GM12873 (cell line): ENCODE data around the gene PKN2.

Experiments used
- TF ChIP-seq, protein P1 (sequence below): IDR thresholded peaks from 2 replicates; pipeline ENCODE4 v1.5.1; 2012; ENCODE audit warnings: low read depth, mild to moderate bottlenecking, moderate library complexity, low read length, control low read depth; ENCODE audit not compliant: insufficient read depth; ENCODE audit errors: missing control alignments

Gene PKN2

DNA sequence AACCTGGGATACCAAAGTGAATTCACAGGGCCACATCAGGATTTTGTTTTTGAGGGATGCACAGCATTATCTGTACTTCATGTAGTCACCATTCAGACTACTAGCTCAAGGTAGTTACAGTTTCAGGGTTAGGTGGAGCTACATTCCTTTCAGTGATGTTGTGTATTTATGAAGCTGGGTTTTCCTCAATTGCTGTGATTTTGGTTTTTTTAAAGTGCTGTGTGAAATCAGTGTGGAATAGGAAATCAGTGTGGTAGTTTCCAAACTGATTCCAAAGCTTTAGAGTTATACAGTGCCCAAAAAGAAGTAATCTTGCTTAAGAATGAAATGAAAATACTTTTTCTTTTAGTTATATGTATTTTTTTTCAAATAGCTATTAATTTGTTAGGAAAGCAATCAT lies 95.8 kb downstream of the PKN2 start:
- TF ChIP-seq, protein P1, sequence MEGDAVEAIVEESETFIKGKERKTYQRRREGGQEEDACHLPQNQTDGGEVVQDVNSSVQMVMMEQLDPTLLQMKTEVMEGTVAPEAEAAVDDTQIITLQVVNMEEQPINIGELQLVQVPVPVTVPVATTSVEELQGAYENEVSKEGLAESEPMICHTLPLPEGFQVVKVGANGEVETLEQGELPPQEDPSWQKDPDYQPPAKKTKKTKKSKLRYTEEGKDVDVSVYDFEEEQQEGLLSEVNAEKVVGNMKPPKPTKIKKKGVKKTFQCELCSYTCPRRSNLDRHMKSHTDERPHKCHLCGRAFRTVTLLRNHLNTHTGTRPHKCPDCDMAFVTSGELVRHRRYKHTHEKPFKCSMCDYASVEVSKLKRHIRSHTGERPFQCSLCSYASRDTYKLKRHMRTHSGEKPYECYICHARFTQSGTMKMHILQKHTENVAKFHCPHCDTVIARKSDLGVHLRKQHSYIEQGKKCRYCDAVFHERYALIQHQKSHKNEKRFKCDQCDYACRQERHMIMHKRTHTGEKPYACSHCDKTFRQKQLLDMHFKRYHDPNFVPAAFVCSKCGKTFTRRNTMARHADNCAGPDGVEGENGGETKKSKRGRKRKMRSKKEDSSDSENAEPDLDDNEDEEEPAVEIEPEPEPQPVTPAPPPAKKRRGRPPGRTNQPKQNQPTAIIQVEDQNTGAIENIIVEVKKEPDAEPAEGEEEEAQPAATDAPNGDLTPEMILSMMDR = no peak

DNA sequence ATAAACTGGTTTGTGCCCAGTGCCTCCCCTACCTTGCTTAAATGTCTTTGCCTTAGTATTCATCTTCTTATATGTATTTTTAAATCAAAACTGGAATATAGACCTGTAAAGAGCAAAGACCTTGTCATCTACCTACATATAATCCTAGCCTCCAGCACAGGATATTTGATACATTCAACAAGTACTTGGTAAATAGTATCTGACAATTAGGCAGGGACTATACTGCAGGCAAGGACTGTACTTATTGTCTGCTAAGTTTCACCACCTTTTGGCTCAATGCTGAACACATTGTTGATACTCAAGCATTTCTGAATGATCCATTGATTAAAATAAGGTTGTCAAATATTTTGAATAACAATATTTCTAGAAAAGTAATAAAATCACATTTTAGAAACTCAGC lies 96.4 kb downstream of the PKN2 start:
- TF ChIP-seq, protein P1 = no peak

DNA sequence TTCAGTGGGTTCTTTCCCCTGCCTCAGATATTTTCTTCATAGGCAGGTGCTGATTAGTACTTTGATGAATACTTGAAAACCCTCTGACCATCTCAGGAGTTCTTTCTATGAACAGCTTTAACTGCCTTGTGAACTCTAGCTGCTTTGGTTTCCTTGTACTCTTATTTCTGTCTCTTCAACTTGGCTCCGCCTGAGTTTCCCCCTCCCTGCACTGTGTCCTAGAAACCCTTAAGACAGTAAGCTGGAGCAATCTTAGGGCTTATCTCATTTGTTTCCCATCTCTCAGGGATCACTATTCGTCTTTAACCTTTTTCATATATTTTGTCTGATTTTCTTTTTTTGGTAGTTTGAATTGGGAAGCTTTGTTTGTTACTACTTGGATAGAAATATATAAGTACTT lies 99.1 kb downstream of the PKN2 start:
- TF ChIP-seq, protein P1 = no peak

DNA sequence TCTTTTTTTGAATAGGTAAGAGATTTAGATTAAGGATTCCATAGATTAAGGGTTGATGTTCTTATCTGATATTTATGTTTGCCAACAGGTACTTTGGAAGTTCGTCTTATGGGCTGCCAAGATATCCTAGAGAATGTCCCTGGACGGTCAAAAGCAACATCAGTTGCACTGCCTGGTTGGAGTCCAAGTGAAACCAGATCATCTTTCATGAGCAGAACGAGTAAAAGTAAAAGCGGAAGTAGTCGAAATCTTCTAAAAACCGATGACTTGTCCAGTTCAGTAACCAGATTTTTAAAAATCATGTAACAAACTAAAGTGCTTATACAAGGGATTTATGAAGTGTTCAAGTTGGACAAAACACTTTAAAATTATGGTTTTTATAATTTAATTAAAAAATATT lies 100.5 kb downstream of the PKN2 start:
- TF ChIP-seq, protein P1 = no peak

DNA sequence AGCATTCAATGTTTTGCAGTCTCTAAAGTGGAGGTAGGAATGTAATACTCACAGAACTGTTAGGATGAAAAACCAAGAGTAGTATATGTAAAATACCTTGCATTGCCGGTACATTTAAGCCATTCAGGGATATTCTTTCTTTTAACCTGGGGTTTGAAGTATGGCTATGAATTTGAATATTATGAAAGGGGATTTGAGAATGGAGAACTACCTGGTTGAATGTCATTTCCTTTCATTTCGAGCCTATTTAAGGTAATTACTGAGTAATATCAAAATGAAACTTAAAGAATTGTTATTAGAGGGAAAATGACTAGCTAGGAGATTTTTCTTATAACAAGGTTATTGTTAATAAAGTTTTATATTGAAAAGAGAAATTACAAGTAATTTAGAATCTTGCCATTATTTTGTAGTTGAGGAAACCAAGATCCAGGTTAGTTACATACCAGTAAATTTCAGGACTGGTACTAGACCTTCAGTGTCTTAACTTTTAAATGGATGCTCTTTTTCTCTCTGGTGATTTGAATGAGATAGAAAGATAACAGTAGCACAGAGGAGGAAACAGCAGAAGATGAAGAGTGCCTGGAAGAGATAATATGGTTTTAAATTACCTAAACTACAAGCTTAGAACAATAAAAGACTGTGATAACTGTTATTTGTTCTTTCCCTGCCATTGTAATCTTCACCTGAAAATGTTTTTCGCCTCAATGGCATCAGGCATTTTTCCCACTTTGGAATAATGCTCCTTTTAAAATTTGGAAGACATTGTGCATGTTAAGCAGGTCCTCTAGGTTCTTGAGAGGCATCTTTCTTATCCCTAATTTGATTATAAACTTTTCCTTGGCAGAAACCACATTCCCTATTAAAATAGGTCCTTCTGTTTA lies 103.2 kb downstream of the PKN2 start:
- TF ChIP-seq, protein P1 = no peak

DNA sequence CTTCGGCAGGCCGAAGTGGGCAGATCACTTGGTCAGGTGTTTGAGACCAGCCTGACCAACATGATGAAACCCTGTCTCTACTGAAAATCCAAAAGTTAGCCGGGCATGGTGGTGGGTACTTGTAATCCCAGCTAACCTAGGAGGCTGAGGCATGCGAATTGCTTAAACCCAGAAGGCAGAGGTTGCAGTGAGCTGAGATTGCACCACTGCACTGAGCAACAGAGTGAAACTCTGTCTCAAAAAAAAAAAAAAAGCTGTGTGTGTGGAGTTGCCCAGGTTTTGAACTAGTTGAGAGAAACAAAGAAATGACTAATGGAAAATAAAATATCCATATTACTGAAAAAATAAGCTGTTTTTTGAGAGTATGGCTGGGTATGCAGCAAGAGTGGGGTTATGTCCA lies 107.1 kb downstream of the PKN2 start:
- TF ChIP-seq, protein P1 = no peak

DNA sequence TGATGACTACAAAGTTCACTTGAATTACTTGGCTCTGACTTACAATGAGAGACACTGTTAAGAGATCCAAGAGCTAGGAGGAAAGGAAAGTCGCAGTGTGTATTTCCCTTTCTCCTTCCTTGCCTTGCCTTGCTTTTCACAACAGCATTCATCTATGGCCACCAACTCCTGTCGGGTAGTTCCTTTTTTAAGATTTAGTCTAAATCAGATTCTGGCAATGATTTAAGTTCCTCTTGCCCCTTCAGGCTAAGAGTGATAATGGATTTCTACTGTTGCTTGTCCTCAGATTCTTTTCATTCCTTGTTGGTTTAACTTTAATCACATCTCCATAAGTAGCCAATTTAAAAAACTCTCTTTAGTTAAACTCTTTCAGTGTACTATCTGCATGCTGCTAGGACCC lies 115.4 kb downstream of the PKN2 start:
- TF ChIP-seq, protein P1 = no peak
